Measurements from ENCODE around the gene SRA1.
"Not testable (repeated sequence)": the region's sequence is repeated elsewhere in the genome, so short reads cannot be mapped to it uniquely, and the experiment has no call there.

SRA1 gene

DNA sequence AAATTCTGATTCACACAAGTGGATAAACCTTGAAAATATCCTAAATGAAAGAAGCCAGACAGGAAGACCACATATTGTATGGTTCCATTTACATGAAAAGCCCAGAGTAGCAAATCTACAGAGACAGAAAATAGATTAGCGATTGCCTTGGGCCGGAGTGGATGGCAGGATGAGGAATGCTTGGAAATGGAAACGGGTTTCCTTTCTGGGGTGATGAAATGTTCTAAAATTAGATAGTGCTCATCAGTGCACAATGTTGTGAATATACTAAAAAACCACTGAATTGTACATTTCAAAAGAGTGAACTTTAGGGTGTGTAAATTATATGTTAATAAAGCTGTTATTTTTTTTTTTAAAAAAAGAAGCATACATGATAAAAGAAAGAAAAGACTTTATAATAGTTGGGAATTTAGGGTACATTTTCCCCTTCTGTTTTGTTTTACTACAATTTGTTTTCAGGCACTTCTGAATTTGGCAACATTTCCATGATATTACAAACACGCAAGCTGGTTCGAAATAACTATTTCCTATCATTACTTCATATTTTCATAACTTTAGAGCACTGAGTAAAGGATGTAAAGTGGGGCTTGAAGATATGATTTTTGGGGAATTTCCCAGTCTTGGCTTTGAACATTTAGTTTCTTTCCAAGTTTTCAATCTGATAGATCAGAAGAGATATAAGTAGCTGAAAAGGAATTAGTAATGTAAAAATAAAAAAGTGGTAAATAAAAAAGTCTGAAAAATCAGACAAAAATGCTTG lies 31.2 kb upstream of the SRA1 start:
- no peak for DNase-seq (ENCODE audit: low read depth)
- TF ChIP-seq, protein P1, sequence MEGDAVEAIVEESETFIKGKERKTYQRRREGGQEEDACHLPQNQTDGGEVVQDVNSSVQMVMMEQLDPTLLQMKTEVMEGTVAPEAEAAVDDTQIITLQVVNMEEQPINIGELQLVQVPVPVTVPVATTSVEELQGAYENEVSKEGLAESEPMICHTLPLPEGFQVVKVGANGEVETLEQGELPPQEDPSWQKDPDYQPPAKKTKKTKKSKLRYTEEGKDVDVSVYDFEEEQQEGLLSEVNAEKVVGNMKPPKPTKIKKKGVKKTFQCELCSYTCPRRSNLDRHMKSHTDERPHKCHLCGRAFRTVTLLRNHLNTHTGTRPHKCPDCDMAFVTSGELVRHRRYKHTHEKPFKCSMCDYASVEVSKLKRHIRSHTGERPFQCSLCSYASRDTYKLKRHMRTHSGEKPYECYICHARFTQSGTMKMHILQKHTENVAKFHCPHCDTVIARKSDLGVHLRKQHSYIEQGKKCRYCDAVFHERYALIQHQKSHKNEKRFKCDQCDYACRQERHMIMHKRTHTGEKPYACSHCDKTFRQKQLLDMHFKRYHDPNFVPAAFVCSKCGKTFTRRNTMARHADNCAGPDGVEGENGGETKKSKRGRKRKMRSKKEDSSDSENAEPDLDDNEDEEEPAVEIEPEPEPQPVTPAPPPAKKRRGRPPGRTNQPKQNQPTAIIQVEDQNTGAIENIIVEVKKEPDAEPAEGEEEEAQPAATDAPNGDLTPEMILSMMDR (IDR thresholded peaks at IDR 0.05; ENCODE audit: control insufficient read depth, insufficient read depth, low read depth, low read length, missing control alignments): no peak
- no peak overlapping the region for H3K4me3 ChIP-seq (ENCODE audit: control insufficient read depth, low read depth, low read length)

DNA sequence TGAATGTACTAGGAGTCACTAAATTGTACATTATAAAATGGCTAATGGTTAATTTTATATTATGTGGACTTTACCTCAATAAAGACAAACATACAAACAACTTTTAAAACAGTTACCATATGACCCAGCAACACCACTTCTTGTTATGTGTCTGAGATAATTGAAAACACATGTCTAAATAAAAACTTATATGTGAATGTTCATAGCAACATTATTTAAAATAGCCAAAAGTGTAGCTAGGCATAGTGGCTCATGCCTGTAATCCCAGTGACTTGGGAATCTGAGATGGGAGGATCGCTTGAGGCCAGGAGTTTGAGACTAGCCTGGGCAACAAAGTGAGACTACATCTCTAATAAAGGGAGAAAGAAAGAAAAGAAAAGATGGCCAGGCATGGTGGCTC lies 30.2 kb upstream of the SRA1 start:
- H3K4me3 ChIP-seq (ENCODE audit: control insufficient read depth, low read depth, low read length): no peak overlapping the region
- TF ChIP-seq, protein P1 (IDR thresholded peaks at IDR 0.05; ENCODE audit: control insufficient read depth, insufficient read depth, low read depth, low read length, missing control alignments): no peak

DNA sequence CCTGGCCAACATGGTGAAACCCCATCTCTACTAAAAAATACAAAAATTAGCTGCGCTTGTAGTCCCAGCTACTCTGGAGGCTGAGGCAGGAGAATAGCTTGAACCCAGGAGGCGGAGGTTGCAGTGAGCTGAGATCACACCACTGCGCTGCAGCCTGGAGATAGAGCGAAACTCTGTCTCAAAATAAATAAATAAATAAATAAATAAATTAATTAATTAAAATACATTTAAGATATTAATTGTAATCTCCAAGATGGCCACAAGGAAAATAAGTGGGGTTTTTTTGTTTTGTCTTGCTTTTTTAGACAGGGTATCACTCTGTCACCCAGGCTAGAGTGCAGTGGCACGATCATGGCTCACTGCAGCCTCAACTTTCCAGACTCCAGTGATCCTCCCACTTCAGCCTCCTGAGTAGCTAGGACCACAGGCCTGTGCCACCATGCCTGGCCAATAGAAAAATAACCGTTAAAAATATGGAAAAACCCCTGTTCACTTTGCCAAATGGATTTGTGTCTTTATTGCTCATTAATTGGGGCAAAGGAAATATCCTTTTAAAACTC lies 22.0 kb upstream of the SRA1 start:
- DNase-seq (ENCODE audit: low read depth); H3K4me3 ChIP-seq (ENCODE audit: control insufficient read depth, low read depth, low read length): not testable (repeated sequence)

More for the DNA sequence above, 30.2 kb upstream of the SRA1 start:
- DNase-seq (ENCODE audit: low read depth): no peak

DNA sequence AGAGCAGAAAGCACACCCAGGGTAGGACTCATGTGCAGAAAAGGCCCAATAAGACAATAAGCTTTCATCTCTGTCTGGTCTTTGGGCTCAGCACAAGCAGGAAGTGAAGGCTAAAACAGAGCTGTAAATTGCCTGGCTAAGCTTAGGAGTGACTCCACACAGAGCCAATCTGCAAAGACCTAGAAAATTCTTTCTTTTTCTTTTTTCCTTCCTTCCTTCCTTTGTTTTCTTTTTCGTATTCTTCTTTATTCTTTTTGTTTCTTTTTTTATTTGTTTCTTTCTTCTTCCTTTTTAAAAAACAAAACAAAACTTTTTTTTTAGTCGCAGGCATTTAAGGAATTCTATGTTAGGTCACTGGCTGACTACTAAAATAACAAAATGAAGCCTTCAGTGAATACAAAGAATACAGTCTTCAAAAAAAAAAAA lies 19.5 kb upstream of the SRA1 start:
- H3K4me3 ChIP-seq (ENCODE audit: control insufficient read depth, low read depth, low read length): no peak overlapping the region
- TF ChIP-seq, protein P1 (IDR thresholded peaks at IDR 0.05; ENCODE audit: control insufficient read depth, insufficient read depth, low read depth, low read length, missing control alignments): no peak
- DNase-seq (ENCODE audit: low read depth): no peak

DNA sequence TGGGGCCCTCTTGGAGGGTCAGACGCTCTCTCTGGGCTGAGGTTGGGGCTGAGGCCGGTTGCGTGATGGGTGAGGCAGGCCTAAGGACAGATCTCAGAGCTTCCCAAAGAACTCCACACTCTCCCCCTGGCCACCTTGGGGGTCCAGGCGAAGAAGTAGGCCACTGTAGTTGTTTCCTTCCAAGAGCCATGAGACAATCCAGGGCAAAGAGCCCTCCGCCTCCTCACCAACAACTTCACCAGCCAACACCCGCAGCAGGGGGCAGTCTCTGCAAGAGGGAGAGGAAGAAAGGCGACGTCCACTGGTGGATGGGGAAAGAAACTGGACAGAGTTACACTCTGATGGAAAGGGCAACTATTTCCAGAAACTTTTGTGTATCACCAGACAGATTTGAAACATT lies 18.0 kb upstream of the SRA1 start:
- TF ChIP-seq, protein P1 (IDR thresholded peaks at IDR 0.05; ENCODE audit: control insufficient read depth, insufficient read depth, low read depth, low read length, missing control alignments): peak; percentile 69
- no peak overlapping the region for H3K4me3 ChIP-seq (ENCODE audit: control insufficient read depth, low read depth, low read length)
- no peak for DNase-seq (ENCODE audit: low read depth)

DNA sequence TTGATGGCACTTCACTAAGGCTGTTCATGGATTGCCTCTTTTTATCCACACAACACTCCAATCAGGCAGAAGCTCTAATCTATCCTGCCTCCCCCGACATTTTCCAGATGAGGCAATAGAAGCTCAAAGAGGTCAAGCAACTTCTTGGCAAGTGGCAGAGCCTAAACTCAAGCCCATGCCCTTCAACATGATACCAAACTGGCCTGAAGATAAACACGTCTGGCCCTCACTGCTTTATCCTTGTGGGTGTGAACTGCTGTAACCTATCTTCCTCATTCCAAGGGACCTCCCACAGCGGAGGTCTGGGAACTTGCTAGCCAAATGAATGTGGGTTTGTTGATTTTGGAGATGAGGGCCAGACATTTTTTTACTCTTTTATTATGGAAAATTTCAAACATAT lies 16.9 kb upstream of the SRA1 start:
- TF ChIP-seq, protein P1 (IDR thresholded peaks at IDR 0.05; ENCODE audit: control insufficient read depth, insufficient read depth, low read depth, low read length, missing control alignments): no peak
- no peak for DNase-seq (ENCODE audit: low read depth)
- no peak overlapping the region for H3K4me3 ChIP-seq (ENCODE audit: control insufficient read depth, low read depth, low read length)

DNA sequence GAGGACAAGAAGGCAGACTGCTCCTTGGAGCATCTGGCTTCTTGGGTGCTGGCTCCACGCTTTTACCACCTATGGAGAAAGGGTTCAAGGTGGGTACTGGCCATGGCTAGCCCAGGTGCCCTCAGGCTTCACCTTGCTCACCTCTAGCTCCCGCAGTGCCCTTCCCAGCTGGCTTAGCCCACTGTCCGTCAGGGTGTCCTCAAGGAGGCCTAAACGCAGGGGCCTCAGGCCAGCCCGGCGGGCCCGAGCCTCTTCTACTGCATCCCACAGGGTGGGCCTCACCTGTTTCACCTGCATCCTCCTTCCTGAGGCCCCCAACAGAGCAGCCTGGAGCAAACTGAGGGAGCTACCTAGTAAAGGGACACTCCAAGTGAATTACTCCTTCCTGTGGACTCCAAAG lies 16.4 kb upstream of the SRA1 start:
- TF ChIP-seq, protein P1 (IDR thresholded peaks at IDR 0.05; ENCODE audit: control insufficient read depth, insufficient read depth, low read depth, low read length, missing control alignments): no peak
- no peak for DNase-seq (ENCODE audit: low read depth)
- H3K4me3 ChIP-seq (ENCODE audit: control insufficient read depth, low read depth, low read length): no peak overlapping the region
